KG1 (cell line): ENCODE data around the gene ABLIM1.

Source experiments
- DNase-seq: peaks from one replicate; lab custom pipeline; 2025; lab: John Stamatoyannopoulos, UW

Gene ABLIM1

GRCh38 chr10:114646426-114646825 lies 11.6 kb downstream of the ABLIM1 start:
- DNase-seq = no peak

- no peak for DNase-seq
These were observed 12.4 kb downstream of the ABLIM1 start for GRCh38 chr10:114645706-114646105.

GRCh38 chr10:114643158-114643557 lies 14.9 kb downstream of the ABLIM1 start:
- no peak for DNase-seq

- DNase-seq = no peak
These were observed 15.3 kb downstream of the ABLIM1 start for GRCh38 chr10:114642729-114643128.

- no peak for DNase-seq
These were observed 19.1 kb downstream of the ABLIM1 start for GRCh38 chr10:114638821-114639625.

- no peak for DNase-seq
These were observed 22.1 kb downstream of the ABLIM1 start for GRCh38 chr10:114635797-114636550.

- DNase-seq = no peak
These were observed 23.0 kb downstream of the ABLIM1 start for GRCh38 chr10:114635101-114635500.

- DNase-seq = no peak
These were observed 23.5 kb downstream of the ABLIM1 start for GRCh38 chr10:114634609-114634979.

GRCh38 chr10:114632869-114633715 lies 25.0 kb downstream of the ABLIM1 start:
- no peak for DNase-seq

- no peak for DNase-seq
These were observed 26.2 kb downstream of the ABLIM1 start for GRCh38 chr10:114631666-114632417.

- no peak for DNase-seq
These were observed 26.9 kb downstream of the ABLIM1 start for GRCh38 chr10:114631090-114631665.

- DNase-seq = no peak
These were observed 28.0 kb downstream of the ABLIM1 start for GRCh38 chr10:114629824-114630730.

GRCh38 chr10:114629083-114629823 lies 28.8 kb downstream of the ABLIM1 start:
- no peak for DNase-seq

- DNase-seq = no peak
These were observed 30.0 kb downstream of the ABLIM1 start for GRCh38 chr10:114628106-114628505.

GRCh38 chr10:114626841-114627240 lies 31.2 kb downstream of the ABLIM1 start:
- no peak for DNase-seq

- no peak for DNase-seq
These were observed 32.9 kb downstream of the ABLIM1 start for GRCh38 chr10:114624951-114625780.

GRCh38 chr10:114624422-114624821 lies 33.7 kb downstream of the ABLIM1 start:
- DNase-seq = no peak

GRCh38 chr10:114623661-114624294 lies 34.3 kb downstream of the ABLIM1 start:
- DNase-seq = no peak
